HepG2 (cell line): ENCODE data around the gene TAAR9.

Experiments used
- BRCA1 ChIP-seq: sonication (generic); formaldehyde crosslinking; IDR thresholded peaks from 2 replicates; pipeline ENCODE4 v1.4.0; 2020; ENCODE audit warnings: missing genetic modification reagents
- GMEB1 ChIP-seq: sonication (generic); formaldehyde crosslinking; IDR thresholded peaks from 2 replicates; pipeline ENCODE4 v1.5.1; 2020; ENCODE audit warnings: missing genetic modification reagents, mild to moderate bottlenecking, borderline replicate concordance
- PCBP1 ChIP-seq: fragments of 200-400 bp; formaldehyde crosslinking; IDR thresholded peaks from 2 replicates; pipeline ENCODE4 v1.6.1; 2017; ENCODE audit warnings: mild to moderate bottlenecking, low read depth, low read length, borderline replicate concordance
- REST ChIP-seq, 2 experiments: IDR thresholded peaks; 2 replicates each; pipeline ENCODE4 v1.6.1; 2011 to 2012; ENCODE audit warnings: low read length in 2 of 2, borderline replicate concordance in 1 of 2, low read depth in 1 of 2, mild to moderate bottlenecking in 1 of 2, moderate library complexity in 1 of 2
- TAF1 ChIP-seq: sonication (generic); formaldehyde crosslinking; IDR thresholded peaks from 2 replicates; pipeline ENCODE4 v1.4.0; 2020; ENCODE audit warnings: missing genetic modification reagents
- ZNF274 ChIP-seq: sonication (generic); formaldehyde crosslinking; IDR thresholded peaks from 2 replicates; pipeline ENCODE4 v1.5.1; 2020; ENCODE audit warnings: mild to moderate bottlenecking, missing genetic modification reagents

GRCh38 chr6:132526461-132526860, 11.6 kb upstream of the TAAR9 start:
- TF ChIP-seq REST (IDR thresholded peaks at IDR 0.05; ENCODE audit: borderline replicate concordance in 1 of 2, low read depth in 1 of 2, low read length in 2 of 2) (no peak), GMEB1 (CRISPR knock-in tag) (no peak), PCBP1 (no peak), TAF1 (no peak), BRCA1 (CRISPR knock-in tag) (no peak), ZNF274 (CRISPR knock-in tag) (no peak)
